Neural progenitor cell (in vitro differentiated cells): ENCODE results near the gene RER1.

Source experiments
- CTCF ChIP-seq: fragments of 200-600 bp; sonication (generic); IDR thresholded peaks from 2 replicates; pipeline ENCODE4 v1.5.1; 2017; ENCODE audit warnings: antibody characterized with exemption, mild to moderate bottlenecking
- EZH2 ChIP-seq: fragments of 200-600 bp; sonication (generic); IDR thresholded peaks from 2 replicates; pipeline ENCODE4 v1.6.1; 2017; ENCODE audit warnings: antibody characterized with exemption, mild to moderate bottlenecking, moderate library complexity
- EZH2phosphoT487 ChIP-seq: fragments of 200-600 bp; sonication (generic); IDR thresholded peaks from 2 replicates; pipeline ENCODE4 v1.6.1; 2017; ENCODE audit warnings: antibody characterized with exemption

GRCh38 chr1:2348346-2349325 lies 43.0 kb upstream of the RER1 start:
- no peak for TF ChIP-seq CTCF
- no peak for TF ChIP-seq EZH2phosphoT487
- no peak for TF ChIP-seq EZH2
